ENCODE results near the gene ACYP2. TPM values are rescaled to one million over a fixed set of nuclear protein-coding genes. Genes with fewer than 3 reads are reported as not detected.

The ACYP2 gene
- total RNA-seq, 4 donors from 2014 or later = 3.7 to 15.1 (median 5.7) TPM

DNA sequence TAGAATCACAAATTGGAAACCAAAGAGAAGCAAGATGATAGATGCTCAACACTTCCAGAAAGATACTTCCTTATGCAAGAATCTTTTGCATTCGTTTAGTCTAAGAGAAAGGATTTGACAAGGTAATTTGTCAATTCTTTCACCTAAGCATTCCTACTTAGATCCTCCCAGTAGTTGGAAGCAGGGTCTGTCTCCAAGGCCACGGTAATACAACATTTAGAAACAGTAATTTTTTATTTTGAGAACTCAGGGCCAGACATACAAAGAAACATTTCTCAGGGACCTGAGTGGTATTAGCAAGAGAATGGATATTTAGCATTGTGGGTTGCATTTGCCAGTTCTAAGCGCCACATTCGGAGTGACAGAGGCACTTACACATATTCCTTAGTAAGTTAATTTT is 68.6 kb downstream of the ACYP2 start:
- H3K4me3 ChIP-seq = no peak overlapping the region
- TF ChIP-seq POLR2A (IDR thresholded peaks at IDR 0.05) = no peak
- TF ChIP-seq, protein P1, sequence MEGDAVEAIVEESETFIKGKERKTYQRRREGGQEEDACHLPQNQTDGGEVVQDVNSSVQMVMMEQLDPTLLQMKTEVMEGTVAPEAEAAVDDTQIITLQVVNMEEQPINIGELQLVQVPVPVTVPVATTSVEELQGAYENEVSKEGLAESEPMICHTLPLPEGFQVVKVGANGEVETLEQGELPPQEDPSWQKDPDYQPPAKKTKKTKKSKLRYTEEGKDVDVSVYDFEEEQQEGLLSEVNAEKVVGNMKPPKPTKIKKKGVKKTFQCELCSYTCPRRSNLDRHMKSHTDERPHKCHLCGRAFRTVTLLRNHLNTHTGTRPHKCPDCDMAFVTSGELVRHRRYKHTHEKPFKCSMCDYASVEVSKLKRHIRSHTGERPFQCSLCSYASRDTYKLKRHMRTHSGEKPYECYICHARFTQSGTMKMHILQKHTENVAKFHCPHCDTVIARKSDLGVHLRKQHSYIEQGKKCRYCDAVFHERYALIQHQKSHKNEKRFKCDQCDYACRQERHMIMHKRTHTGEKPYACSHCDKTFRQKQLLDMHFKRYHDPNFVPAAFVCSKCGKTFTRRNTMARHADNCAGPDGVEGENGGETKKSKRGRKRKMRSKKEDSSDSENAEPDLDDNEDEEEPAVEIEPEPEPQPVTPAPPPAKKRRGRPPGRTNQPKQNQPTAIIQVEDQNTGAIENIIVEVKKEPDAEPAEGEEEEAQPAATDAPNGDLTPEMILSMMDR (IDR thresholded peaks at IDR 0.05) = no peak
- H3K36me3 ChIP-seq = no peaks in the 10 kb centered on the region
- 64 to 72% methylated on average over 4 of the region's 4 CpGs for WGBS, 2 donors
- no peaks in the 10 kb centered on the region for H3K27me3 ChIP-seq
- H3K27ac ChIP-seq = no peak overlapping the region
- intact Hi-C loops (cut with DNase I) = no loop called here
- no peaks in the 10 kb centered on the region for H3K4me1 ChIP-seq
- no peak for DNase-seq
- no peaks in the 10 kb centered on the region for H3K9me3 ChIP-seq

DNA sequence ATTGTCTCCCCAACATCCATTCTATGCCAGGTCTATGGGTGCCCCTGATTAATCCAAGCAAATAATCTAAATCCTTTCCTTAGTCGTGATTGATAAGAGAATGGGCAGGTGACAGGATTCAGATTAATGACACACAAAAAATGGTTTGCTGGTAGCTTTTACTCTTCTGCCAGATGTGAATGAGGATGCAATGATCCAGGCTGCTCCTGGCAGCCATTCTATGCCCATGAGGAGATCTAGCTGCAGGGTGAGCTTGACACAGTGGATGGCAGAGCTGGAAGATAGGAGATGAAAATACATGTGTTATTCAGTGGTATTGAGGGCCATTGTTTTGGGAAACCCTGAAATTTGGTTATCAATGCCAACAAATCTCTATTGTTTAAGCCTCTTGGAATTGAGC is 69.7 kb downstream of the ACYP2 start:
- no peak overlapping the region for H3K27ac ChIP-seq
- no peaks in the 10 kb centered on the region for H3K4me1 ChIP-seq
- TF ChIP-seq, protein P1 (IDR thresholded peaks at IDR 0.05) = no peak
- TF ChIP-seq POLR2A (IDR thresholded peaks at IDR 0.05) = no peak
- H3K27me3 ChIP-seq = no peaks in the 10 kb centered on the region
- no peaks in the 10 kb centered on the region for H3K36me3 ChIP-seq
- intact Hi-C loops (cut with DNase I) = no loop called here
- H3K9me3 ChIP-seq = no peaks in the 10 kb centered on the region
- WGBS, 2 donors = 63 to 89% methylated on average over 1 of the region's 1 CpG
- no peak overlapping the region for H3K4me3 ChIP-seq
- no peak for DNase-seq

DNA sequence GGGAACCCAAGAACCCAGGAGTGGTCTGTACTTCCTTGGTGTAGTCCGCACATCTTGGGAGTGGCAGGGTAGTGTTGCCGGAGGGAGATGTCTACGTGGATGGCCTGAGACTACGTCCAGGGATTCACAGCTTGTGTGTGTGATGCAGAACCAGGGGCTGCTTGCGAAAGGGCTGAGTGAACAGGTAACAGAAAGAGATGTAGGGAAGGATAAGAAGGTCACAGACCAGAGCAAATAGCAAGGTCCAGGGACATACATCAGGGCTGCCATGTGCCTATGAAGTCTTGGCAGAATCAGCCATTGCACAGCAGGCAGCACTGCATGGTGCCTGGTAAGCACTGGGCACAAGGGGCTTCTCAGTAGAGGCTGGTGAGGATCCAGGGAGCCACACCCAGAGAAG is 71.9 kb downstream of the ACYP2 start:
- TF ChIP-seq, protein P1 (IDR thresholded peaks at IDR 0.05) = no peak
- no peak for DNase-seq
- no peak overlapping the region for H3K27ac ChIP-seq
- no peaks in the 10 kb centered on the region for H3K27me3 ChIP-seq
- no peaks in the 10 kb centered on the region for H3K4me1 ChIP-seq
- 93 to 96% methylated on average over 4 of the region's 5 CpGs for WGBS, 2 donors
- H3K4me3 ChIP-seq = no peak overlapping the region
- H3K36me3 ChIP-seq = no peaks in the 10 kb centered on the region
- intact Hi-C loops (cut with DNase I) = no loop called here
- no peaks in the 10 kb centered on the region for H3K9me3 ChIP-seq

DNA sequence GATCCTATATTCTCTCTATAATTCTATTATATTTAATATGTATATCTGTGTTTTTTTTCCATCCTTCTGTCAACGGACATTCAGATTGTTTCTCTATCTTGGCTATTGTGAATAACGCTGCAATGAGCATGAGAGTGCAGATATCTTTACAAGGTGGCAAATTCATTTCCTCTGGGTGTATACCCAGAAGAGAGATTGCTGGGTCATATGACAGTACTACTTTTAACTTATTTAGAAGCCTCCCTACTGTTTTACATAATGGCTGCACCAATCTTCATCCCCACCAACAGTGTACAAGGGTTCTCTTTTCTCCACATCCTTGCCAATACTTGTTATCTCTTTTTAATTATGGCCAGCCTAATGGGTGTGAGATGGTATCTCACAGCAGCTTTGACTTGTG is 74.1 kb downstream of the ACYP2 start:
- no peaks in the 10 kb centered on the region for H3K4me1 ChIP-seq
- no peak for DNase-seq

DNA sequence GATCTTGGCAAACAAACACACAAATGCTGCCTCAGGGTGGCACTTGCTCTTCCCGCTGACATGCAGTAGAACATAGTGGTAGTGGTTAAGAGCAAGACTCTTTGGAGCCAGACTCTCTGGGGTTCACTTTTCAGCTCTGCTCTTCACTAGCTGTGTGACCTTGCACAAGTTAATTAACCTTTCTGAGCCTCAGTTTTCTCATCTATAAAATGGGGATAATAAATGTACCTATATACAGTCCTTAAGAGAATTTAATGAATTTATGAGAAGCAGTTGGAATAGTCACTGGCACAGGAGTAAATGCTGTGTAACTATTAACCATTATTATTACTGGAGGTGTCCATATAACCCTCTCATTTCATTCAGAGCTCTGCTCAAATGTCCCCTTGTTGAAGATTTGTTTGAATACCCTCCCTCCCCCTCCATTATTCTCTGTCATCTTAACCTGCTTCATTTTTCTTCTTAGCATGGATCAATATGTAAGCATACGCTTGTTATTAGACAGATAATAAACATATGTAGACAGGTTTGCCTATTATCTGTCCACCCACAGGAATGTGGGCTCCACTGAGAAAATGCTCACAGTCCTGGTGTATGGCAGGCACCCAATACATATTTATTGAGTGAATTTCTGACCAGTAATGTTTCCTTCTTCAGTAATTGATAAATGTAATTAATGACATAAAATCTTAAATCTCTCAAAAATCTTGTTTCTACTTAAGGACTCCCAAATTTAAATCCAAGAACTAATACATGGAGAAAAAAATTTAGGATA is 76.1 kb downstream of the ACYP2 start:
- intact Hi-C loops (cut with DNase I) = no loop called here
- no peak overlapping the region for H3K27ac ChIP-seq
- WGBS, 2 donors = 84 to 97% methylated on average over 2 of the region's 2 CpGs
- TF ChIP-seq, protein P1 (IDR thresholded peaks at IDR 0.05) = no peak
- no peak for TF ChIP-seq POLR2A (IDR thresholded peaks at IDR 0.05)
- H3K27me3 ChIP-seq = no peaks in the 10 kb centered on the region
- H3K9me3 ChIP-seq = no peaks in the 10 kb centered on the region
- H3K4me1 ChIP-seq = no peaks in the 10 kb centered on the region
- no peaks in the 10 kb centered on the region for H3K36me3 ChIP-seq
- H3K4me3 ChIP-seq = no peak overlapping the region
- DNase-seq = no peak

More for the DNA sequence above, 74.1 kb downstream of the ACYP2 start:
- TF ChIP-seq, protein P1 (IDR thresholded peaks at IDR 0.05) = no peak
- no peak for TF ChIP-seq POLR2A (IDR thresholded peaks at IDR 0.05)
- Histone ChIP-seq H3K27ac (no peak overlapping the region), H3K27me3 (no peaks in the 10 kb centered on the region), H3K9me3 (no peaks in the 10 kb centered on the region), H3K4me3 (no peak overlapping the region), H3K36me3 (no peaks in the 10 kb centered on the region)
- 93 to 97% methylated on average over 2 of the region's 2 CpGs for WGBS, 2 donors
- intact Hi-C loops (cut with DNase I) = no loop called here

All from esophagus squamous epithelium (tissue), 5 donors.